ENCODE results near the gene SF3B1.

DNA sequence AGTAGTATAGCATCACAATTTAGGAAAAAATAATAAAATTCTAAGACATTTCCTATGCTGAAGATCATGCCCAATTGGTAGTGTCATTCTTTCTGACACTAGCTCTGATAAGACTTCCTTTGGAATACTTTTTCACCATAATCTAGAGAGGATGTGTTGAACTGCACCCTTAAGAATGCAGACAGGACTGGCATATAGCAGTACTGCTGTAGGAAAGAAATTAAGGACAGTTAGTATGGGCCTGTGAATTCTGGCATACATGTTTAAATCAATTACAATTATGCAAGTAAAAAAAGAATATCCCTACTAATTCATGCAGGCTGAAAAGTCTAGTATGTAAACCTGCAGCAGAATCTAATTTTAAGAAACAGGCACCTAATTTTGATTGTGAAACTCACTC, 15.4 kb downstream of the SF3B1 start:
- TF ChIP-seq HOXC10 (CRISPR knock-in tag; IDR thresholded peaks at IDR 0.05) (no peak), ZBTB7A (tag by site-specific recombination; IDR thresholded peaks at IDR 0.05; ENCODE audit: low read depth) (no peak), TCF7L2 (IDR thresholded peaks at IDR 0.05; ENCODE audit: borderline replicate concordance, low read depth, low read length) (no peak), REST (tag by site-specific recombination; IDR thresholded peaks at IDR 0.05) (no peak), YY1 (tag by site-specific recombination; IDR thresholded peaks at IDR 0.05) (no peak), ZNF121 (tag by site-specific recombination; IDR thresholded peaks at IDR 0.05) (no peak), HOXA7 (CRISPR knock-in tag; IDR thresholded peaks at IDR 0.05; ENCODE audit: borderline replicate concordance) (no peak)
- TF ChIP-seq, protein P1, sequence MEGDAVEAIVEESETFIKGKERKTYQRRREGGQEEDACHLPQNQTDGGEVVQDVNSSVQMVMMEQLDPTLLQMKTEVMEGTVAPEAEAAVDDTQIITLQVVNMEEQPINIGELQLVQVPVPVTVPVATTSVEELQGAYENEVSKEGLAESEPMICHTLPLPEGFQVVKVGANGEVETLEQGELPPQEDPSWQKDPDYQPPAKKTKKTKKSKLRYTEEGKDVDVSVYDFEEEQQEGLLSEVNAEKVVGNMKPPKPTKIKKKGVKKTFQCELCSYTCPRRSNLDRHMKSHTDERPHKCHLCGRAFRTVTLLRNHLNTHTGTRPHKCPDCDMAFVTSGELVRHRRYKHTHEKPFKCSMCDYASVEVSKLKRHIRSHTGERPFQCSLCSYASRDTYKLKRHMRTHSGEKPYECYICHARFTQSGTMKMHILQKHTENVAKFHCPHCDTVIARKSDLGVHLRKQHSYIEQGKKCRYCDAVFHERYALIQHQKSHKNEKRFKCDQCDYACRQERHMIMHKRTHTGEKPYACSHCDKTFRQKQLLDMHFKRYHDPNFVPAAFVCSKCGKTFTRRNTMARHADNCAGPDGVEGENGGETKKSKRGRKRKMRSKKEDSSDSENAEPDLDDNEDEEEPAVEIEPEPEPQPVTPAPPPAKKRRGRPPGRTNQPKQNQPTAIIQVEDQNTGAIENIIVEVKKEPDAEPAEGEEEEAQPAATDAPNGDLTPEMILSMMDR (tag by site-specific recombination; IDR thresholded peaks at IDR 0.05), result no peak
- TF ChIP-seq, protein P2, sequence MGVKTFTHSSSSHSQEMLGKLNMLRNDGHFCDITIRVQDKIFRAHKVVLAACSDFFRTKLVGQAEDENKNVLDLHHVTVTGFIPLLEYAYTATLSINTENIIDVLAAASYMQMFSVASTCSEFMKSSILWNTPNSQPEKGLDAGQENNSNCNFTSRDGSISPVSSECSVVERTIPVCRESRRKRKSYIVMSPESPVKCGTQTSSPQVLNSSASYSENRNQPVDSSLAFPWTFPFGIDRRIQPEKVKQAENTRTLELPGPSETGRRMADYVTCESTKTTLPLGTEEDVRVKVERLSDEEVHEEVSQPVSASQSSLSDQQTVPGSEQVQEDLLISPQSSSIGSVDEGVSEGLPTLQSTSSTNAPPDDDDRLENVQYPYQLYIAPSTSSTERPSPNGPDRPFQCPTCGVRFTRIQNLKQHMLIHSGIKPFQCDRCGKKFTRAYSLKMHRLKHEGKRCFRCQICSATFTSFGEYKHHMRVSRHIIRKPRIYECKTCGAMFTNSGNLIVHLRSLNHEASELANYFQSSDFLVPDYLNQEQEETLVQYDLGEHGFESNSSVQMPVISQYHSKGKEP (tag by site-specific recombination; IDR thresholded peaks at IDR 0.05), result no peak
